Fibroblast of the aortic adventitia (primary cell): ENCODE results near the gene PARP4. TPM values are rescaled to one million over a fixed set of nuclear protein-coding genes. Genes with fewer than 3 reads are reported as not detected.
"Not testable (repeated sequence)": the region's sequence is repeated elsewhere in the genome, so short reads cannot be mapped to it uniquely, and the experiment has no call there.

Experiments
- DNase-seq: peaks from one replicate; pipeline ENCODE4 v3.0.0-alpha.2; 2010; ENCODE audit warnings: low read depth
- H3K4me3 ChIP-seq: 2 replicates; pipeline ENCODE4 v1.5.1; 2011; ENCODE audit warnings: low read depth, mild to moderate bottlenecking, control low read depth, low read length, moderate library complexity
- CTCF ChIP-seq: IDR thresholded peaks from 2 replicates; pipeline ENCODE4 v1.5.1; 2011; ENCODE audit warnings: mild to moderate bottlenecking, low read length, control low read depth, inconsistent platforms; ENCODE audit not compliant: insufficient read depth
- total RNA-seq: library from RNA; depleted of rRNA; stranded (reverse); fragments of >200 nt; gene quantifications from 2 replicates; pipeline ENCODE4 v1.2.3, GENCODE V29; 2012; ENCODE audit warnings: low replicate concordance

PARP4 gene
- total RNA-seq, 1 donor = 109 TPM

- no peak for TF ChIP-seq CTCF
- H3K4me3 ChIP-seq = no peak overlapping the region
- peak; percentile 14 for DNase-seq
Observed at GRCh38 chr13:24458736-24459135, 53.8 kb downstream of the PARP4 start.

GRCh38 chr13:24456396-24456795 is 56.2 kb downstream of the PARP4 start:
- H3K4me3 ChIP-seq = no peak overlapping the region
- no peak for DNase-seq
- no peak for TF ChIP-seq CTCF

- no peak for TF ChIP-seq CTCF
Observed at GRCh38 chr13:24454056-24454455, 58.5 kb downstream of the PARP4 start.

GRCh38 chr13:24452044-24452443 is 60.5 kb downstream of the PARP4 start:
- DNase-seq = no peak
- no peak for TF ChIP-seq CTCF
- no peak overlapping the region for H3K4me3 ChIP-seq

More at GRCh38 chr13:24454056-24454455, 58.5 kb downstream of the PARP4 start:
- no peak for DNase-seq
- H3K4me3 ChIP-seq = no peak overlapping the region

- TF ChIP-seq CTCF = no peak
Observed at GRCh38 chr13:24450530-24450929, 62.0 kb downstream of the PARP4 start.

GRCh38 chr13:24444851-24445250 is 67.7 kb downstream of the PARP4 start:
- DNase-seq, H3K4me3 ChIP-seq: not testable (repeated sequence)

More at GRCh38 chr13:24450530-24450929, 62.0 kb downstream of the PARP4 start:
- DNase-seq = peak; percentile 54
- H3K4me3 ChIP-seq = no peak overlapping the region

- no peak for TF ChIP-seq CTCF
- no peak for DNase-seq
- no peak overlapping the region for H3K4me3 ChIP-seq
Observed at GRCh38 chr13:24443366-24443765, 69.2 kb downstream of the PARP4 start.

GRCh38 chr13:24426045-24426444 is 86.5 kb downstream of the PARP4 start:
- not testable (repeated sequence) for DNase-seq, H3K4me3 ChIP-seq

- not testable (repeated sequence) for H3K4me3 ChIP-seq, DNase-seq
Observed at GRCh38 chr13:24419668-24420067, 92.9 kb downstream of the PARP4 start.
